HCT116 (cell line): ENCODE measurements around the gene SYCE3. TPM values are rescaled to one million over a fixed set of nuclear protein-coding genes. Genes with fewer than 3 reads are reported as not detected.

Experiments
- ATAC-seq: fragments of 200-7000 bp; cut with Tn5 transposase; 2 replicates; pipeline ENCODE4 v1.9.1; 2020; ENCODE audit warnings: mild to moderate bottlenecking, moderate library complexity
- BruUV-seq: library from RNA; stranded (reverse); fragments of 400-500 nt; replicated peaks from 2 replicates; lab custom pipeline; 2021; lab: Mats Ljungman, UMichigan
- CTCF ChIA-PET: fragments of 300-600 bp; sonication (Branson Sonifier 250); formaldehyde crosslinking; loops from one replicate; lab custom pipeline; 2021; ENCODE audit warnings: antibody characterized with exemption; lab: Charles Lee
- POLR2A ChIA-PET: fragments of 300-600, 350-600 bp; sonication (Branson Sonifier 250); formaldehyde crosslinking; loops from one replicate; lab custom pipeline; 2021; ENCODE audit warnings: antibody characterized with exemption; lab: Charles Lee
- RAD21 ChIA-PET, 2 experiments: fragments of 300-600 bp; sonication (Branson Sonifier 250); formaldehyde crosslinking; loops; one replicate each; lab custom pipeline; 2023; ENCODE audit warnings: low total read pairs in 2 of 2; ENCODE audit not compliant: uncharacterized antibody in 2 of 2, unreplicated experiment in 2 of 2, low non-redundant PET in 1 of 2; lab: Charles Lee
- DNase-seq: peaks from one replicate; pipeline ENCODE4 v3.0.0-alpha.2; 2010; ENCODE audit warnings: low read depth, low spot score
- H2AFZ ChIP-seq: fragments of 200-600 bp; shearing (Covaris generic), sonication (generic); 2 replicates; pipeline ENCODE4 v1.6.1; 2017; ENCODE audit warnings: low read depth, mixed run types, mixed read lengths, antibody characterized with exemption, low read length; ENCODE audit not compliant: poor library complexity, severe bottlenecking
- H3K27ac ChIP-seq: 2 replicates; pipeline ENCODE4 v1.5.1; 2012; ENCODE audit warnings: low read depth, low read length
- H3K27me3 ChIP-seq: fragments of 200-600 bp; sonication (generic); 2 replicates; pipeline ENCODE4 v1.6.1; 2016; ENCODE audit warnings: mixed run types, low read length, mixed read lengths; ENCODE audit not compliant: insufficient read depth
- H3K36me3 ChIP-seq, 2 experiments: fragments of 200-500 bp in 1 of 2; fragments of 200-600 bp in 1 of 2; sonication (Bioruptor generic) in 1 of 2; sonication (generic) in 1 of 2; 2 replicates each; pipeline versions ENCODE4 v1.5.1 to v1.6.1; 2014 to 2016; ENCODE audit warnings: low read length in 2 of 2, inconsistent platforms in 1 of 2, mixed read lengths in 1 of 2, mixed run types in 1 of 2; ENCODE audit not compliant: insufficient read depth in 2 of 2, control insufficient read depth in 1 of 2
- H3K4me1 ChIP-seq, 2 experiments: fragments of 200-600 bp in 1 of 2; sonication (generic) in 1 of 2; 2 replicates each; pipeline versions ENCODE4 v1.5.1 to v1.6.1; 2012 to 2017; ENCODE audit warnings: low read length in 2 of 2, inconsistent platforms in 1 of 2, mild to moderate bottlenecking in 1 of 2, mixed read lengths in 1 of 2, mixed run types in 1 of 2, moderate library complexity in 1 of 2; ENCODE audit not compliant: insufficient read depth in 2 of 2, control insufficient read depth in 1 of 2
- H3K4me2 ChIP-seq: fragments of 200-600 bp; sonication (generic); 2 replicates; pipeline ENCODE4 v1.6.1; 2017; ENCODE audit warnings: mixed run types, low read length, mixed read lengths
- H3K4me3 ChIP-seq, 2 experiments: fragments of 200-600 bp in 1 of 2; sonication (generic) in 1 of 2; replicated peaks in 1 of 2; 2 replicates each; pipeline ENCODE4 v1.5.1; 2011 to 2016; ENCODE audit warnings: low read length in 2 of 2, control low read depth in 1 of 2, low read depth in 1 of 2, mild to moderate bottlenecking in 1 of 2, mixed read lengths in 1 of 2, mixed run types in 1 of 2
- H3K79me2 ChIP-seq: fragments of 200-600 bp; sonication (generic); 2 replicates; pipeline ENCODE4 v1.6.1; 2017; ENCODE audit warnings: mild to moderate bottlenecking, mixed run types, low read length, moderate library complexity, mixed read lengths; ENCODE audit not compliant: insufficient read depth
- H3K9ac ChIP-seq: fragments of 200-600 bp; sonication (generic); 2 replicates; pipeline ENCODE4 v1.6.1; 2016; ENCODE audit warnings: low read length, mixed read lengths
- H3K9me2 ChIP-seq: fragments of 200-600 bp; sonication (generic), shearing (Covaris generic); 2 replicates; pipeline ENCODE4 v1.6.1; 2017; ENCODE audit warnings: mixed run types, mild to moderate bottlenecking, moderate library complexity; ENCODE audit not compliant: insufficient read depth
- H3K9me3 ChIP-seq, 2 experiments: fragments of 200-500 bp in 1 of 2; fragments of 200-600 bp in 1 of 2; sonication (Bioruptor generic) in 1 of 2; sonication (generic) in 1 of 2; 2 replicates each; pipeline ENCODE4 v1.6.1; 2014 to 2017; ENCODE audit warnings: low read length in 2 of 2, mixed read lengths in 2 of 2, inconsistent platforms in 1 of 2, low read depth in 1 of 2, mild to moderate bottlenecking in 1 of 2, mixed run types in 1 of 2, moderate library complexity in 1 of 2; ENCODE audit not compliant: control insufficient read depth in 1 of 2, insufficient read depth in 1 of 2
- H4K20me1 ChIP-seq: fragments of 200-600 bp; sonication (generic), shearing (Covaris generic); 2 replicates; pipeline ENCODE4 v1.6.1; 2017; ENCODE audit warnings: mixed run types, mild to moderate bottlenecking, moderate library complexity; ENCODE audit not compliant: insufficient read depth
- ATF3 ChIP-seq: IDR thresholded peaks from 2 replicates; pipeline ENCODE4 v1.6.1; 2012
- CBX3 ChIP-seq: IDR thresholded peaks from 2 replicates; pipeline ENCODE4 v1.6.1; 2012; ENCODE audit warnings: low read depth
- CTCF ChIP-seq, 3 experiments: fragments of 200-600 bp in 1 of 3; sonication (generic) in 1 of 3; IDR thresholded peaks in 2 of 3; conservative IDR thresholded peaks in 1 of 3; 2 replicates each; pipeline ENCODE4 v1.5.1; 2012 to 2017; ENCODE audit warnings: low read depth in 2 of 3, low read length in 2 of 3, antibody characterized with exemption in 1 of 3, borderline replicate concordance in 1 of 3, control low read depth in 1 of 3, mild to moderate bottlenecking in 1 of 3, mixed read lengths in 1 of 3, mixed run types in 1 of 3, moderate library complexity in 1 of 3; ENCODE audit not compliant: insufficient read depth in 1 of 3
- ELF1 ChIP-seq: IDR thresholded peaks from 2 replicates; pipeline ENCODE4 v1.6.1; 2012; ENCODE audit warnings: low read depth, borderline replicate concordance
- EZH2 ChIP-seq: fragments of 200-600 bp; sonication (generic); IDR thresholded peaks from 2 replicates; pipeline ENCODE4 v1.6.1; 2017; ENCODE audit warnings: antibody characterized with exemption, mixed run types
- EZH2phosphoT487 ChIP-seq: fragments of 200-600 bp; IDR thresholded peaks from 2 replicates; pipeline ENCODE4 v1.6.1; 2018; ENCODE audit warnings: antibody characterized with exemption, borderline replicate concordance
- MAX ChIP-seq: IDR thresholded peaks from 2 replicates; pipeline ENCODE4 v1.6.1; 2012
- REST ChIP-seq: IDR thresholded peaks from 2 replicates; pipeline ENCODE4 v1.6.1; 2012; ENCODE audit warnings: low read depth
- SIN3A ChIP-seq: IDR thresholded peaks from 2 replicates; pipeline ENCODE4 v1.6.1; 2012; ENCODE audit warnings: low read depth
- SRF ChIP-seq: IDR thresholded peaks from 2 replicates; pipeline ENCODE4 v1.6.1; 2012; ENCODE audit warnings: low read depth
- TCF7L2 ChIP-seq: IDR thresholded peaks from 2 replicates; pipeline ENCODE4 v1.7.0; 2011; ENCODE audit warnings: borderline replicate concordance, inconsistent platforms; ENCODE audit not compliant: insufficient read depth, insufficient read length; ENCODE audit errors: extremely low read depth
- YY1 ChIP-seq: IDR thresholded peaks from 2 replicates; pipeline ENCODE4 v1.6.1; 2011; ENCODE audit warnings: low read length, low read depth, moderate library complexity, mild to moderate bottlenecking; ENCODE audit not compliant: insufficient replicate concordance; ENCODE audit errors: extremely low read depth
- ZBTB33 ChIP-seq: IDR thresholded peaks from 2 replicates; pipeline ENCODE4 v1.6.1; 2011; ENCODE audit warnings: mild to moderate bottlenecking, low read length, moderate library complexity; ENCODE audit not compliant: insufficient replicate concordance; ENCODE audit errors: extremely low read depth
- intact Hi-C: fragments of 100-400 bp; cut with micrococcal nuclease; formaldehyde crosslinking; loops from 2 replicates; pipeline ENCODE4 v1.10.0; 2022
- total RNA-seq: library from RNA; stranded (reverse); gene quantifications from one replicate; pipeline ENCODE4 v1.2.1, GENCODE V29; 2021; ENCODE audit not compliant: unreplicated experiment

The SYCE3 gene
- total RNA-seq, 1 experiment from 2014 or later = not detected

GRCh38 chr22:50597097-50597496 is 34.4 kb upstream of the SYCE3 start:
- DNase-seq (no peak), ATAC-seq (no peak)
- Histone ChIP-seq H3K9me3 (no peaks in the 10 kb centered on the region), H3K4me2 (no peak overlapping the region), H4K20me1 (no peaks in the 10 kb centered on the region), H3K9me2 (no peaks in the 10 kb centered on the region), H3K4me3 (no peak overlapping the region), H3K36me3 (no peaks in the 10 kb centered on the region), H3K4me1 (peaks cover 0 to 10% of the 10 kb centered on the region in 2 experiments; a peak in 1 of 4 replicates), H3K79me2 (no peaks in the 10 kb centered on the region), H3K27ac (no peak overlapping the region), H3K9ac (no peak overlapping the region), H3K27me3 (no peaks in the 10 kb centered on the region), H2AFZ (no peak overlapping the region)
- POLR2A ChIA-PET = no interaction called here
- no TSS peak for BruUV-seq
- intact Hi-C loops = no loop called here
- TF ChIP-seq REST (no peak), MAX (no peak), EZH2 (no peak), CBX3 (no peak), SIN3A (no peak), SRF (no peak), TCF7L2 (no peak), EZH2phosphoT487 (no peak), CTCF (IDR thresholded peaks at IDR 0.05 in 2 of 3, conservative IDR thresholded peaks at IDR 0.05 in 1 of 3; ENCODE audit: borderline replicate concordance in 1 of 3, insufficient read depth in 1 of 3, low read depth in 2 of 3, low read length in 2 of 3) (no peak), ZBTB33 (no peak), ATF3 (no peak), ELF1 (no peak), YY1 (no peak)
- CTCF ChIA-PET = no interaction called here
- RAD21 ChIA-PET = no interaction called here
